Middle frontal gyrus (tissue), 1 donor: Measurements from ENCODE around the gene SLC12A7.
"Not testable (repeated sequence)": the region's sequence is repeated elsewhere in the genome, so short reads cannot be mapped to it uniquely, and the experiment has no call there.

Source experiments
- DNase-seq: peaks from one replicate; pipeline ENCODE4 v3.0.0-alpha.2; 2015; ENCODE audit warnings: low spot score; ENCODE audit errors: extremely low spot score

Gene SLC12A7

DNA sequence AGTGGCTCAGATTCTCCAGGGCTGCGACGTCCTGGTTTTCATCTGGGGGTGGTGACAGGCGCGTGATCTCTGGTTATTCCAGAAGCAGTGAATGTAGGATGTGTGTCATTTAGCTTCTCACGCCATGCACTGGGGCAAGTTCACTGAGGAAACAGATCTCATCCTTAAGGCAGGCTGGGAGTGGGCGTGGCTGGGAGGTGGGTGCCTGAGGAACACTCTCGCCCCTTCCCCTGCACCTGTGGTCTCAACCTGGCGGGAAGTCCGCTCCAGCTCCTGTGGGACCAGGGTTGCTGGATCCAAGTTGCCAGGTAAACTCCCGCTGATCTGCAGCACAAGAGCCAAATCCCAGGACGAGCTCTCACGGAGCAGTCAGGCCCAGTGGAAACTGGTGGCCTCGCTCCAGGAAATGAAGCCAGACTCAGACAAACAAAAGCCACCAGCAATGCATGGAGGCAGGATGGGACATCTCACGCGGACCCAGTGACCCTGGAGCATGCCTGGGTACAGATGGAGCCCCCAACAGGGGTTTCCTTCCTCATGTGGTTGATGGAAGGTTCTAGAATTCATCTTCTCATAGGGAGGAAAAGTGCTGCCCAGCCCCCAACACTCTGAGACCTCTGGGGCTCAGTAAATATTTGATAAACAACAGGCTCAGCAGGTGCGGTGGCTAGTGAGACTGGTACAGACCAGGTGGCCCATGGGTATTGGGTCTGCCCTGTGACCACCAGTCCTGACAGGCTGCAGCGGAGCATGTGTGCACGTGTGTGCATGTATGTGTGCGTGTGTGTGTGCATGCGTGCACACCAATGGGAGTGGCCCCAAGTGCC is 16.3 kb upstream of the SLC12A7 start:
- DNase-seq = no peak

DNA sequence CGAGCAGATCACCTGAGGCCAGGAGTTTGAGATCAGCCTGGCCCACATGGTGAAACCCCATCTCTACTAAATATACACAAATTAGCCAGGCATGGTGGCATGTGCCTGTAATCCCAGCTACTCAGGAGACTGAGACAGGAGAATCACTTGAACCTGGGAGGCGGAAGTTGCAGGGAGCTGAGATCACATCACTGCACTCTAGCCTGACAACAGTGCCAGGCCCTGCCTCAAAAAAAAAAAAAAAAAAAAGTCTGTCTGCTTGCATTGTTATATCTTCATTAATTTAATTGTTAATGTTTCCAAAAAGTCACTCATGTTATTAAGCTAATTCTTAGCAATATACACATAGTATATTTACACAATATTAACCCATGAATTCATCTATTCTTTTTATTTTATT is 13.8 kb upstream of the SLC12A7 start:
- not testable (repeated sequence) for DNase-seq

GRCh38 chr5:1125030-1125357 is 13.1 kb upstream of the SLC12A7 start:
- no peak for DNase-seq

DNA sequence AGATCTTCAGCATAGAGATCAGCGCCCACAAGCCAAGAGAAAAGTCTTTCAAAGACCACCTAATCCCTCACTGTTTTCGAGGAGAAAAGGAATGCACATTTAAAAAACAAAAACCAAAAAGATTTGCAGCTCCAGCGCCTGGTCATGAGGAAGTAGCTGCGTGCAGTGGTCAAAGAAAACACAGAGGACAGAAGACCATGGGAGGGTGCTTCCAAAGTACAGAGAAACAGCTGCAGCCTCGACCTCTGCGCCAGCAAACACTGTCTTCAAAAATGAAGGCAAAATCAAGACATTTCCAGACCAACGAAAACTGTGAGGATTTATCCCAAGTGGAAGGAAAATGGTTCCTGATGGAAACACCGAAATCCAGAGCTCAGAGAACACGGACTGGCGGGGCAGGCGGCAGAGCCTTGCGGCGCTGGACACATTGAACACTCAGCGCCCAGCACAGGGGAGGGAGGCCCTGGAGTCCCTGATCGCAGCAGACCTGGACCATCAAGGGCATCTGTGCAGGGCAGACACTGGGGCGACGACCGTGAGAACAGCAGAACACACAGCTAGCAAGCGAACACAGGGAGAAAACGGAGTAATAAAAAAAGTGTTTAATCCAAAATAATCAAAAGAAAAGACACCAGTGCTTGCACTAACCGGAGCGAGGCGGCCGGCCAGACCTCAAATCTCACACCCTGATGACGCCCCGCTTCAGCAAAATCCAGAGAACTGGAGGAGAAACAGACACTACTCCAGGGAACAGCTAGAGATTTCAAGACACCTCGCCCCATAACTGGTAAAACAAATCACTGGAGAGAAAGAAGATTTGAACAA is 12.6 kb upstream of the SLC12A7 start:
- DNase-seq = no peak

- DNase-seq = no peak
Observed at GRCh38 chr5:1123418-1124147, 11.7 kb upstream of the SLC12A7 start.

GRCh38 chr5:1122511-1123294 is 10.8 kb upstream of the SLC12A7 start:
- DNase-seq = no peak

DNA sequence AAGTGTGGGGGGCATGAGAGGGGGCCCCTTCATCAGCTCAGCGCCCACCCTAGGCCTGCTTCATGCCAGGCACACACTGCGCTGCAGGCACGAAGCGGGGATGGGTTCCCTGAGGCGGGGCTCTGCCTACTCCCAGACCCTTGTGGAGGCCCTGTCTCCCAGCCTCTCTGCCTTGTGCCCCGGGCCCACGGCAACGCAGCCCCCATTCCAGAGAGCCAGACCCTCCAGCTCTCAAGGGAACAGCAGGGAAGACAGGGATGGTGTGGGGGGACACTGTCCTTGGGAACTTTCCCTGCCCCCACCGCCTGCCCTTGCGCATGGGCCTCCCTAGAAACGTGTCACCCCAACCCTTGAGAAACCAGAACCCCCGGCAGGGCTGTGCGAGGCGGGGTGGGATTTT is 10.0 kb upstream of the SLC12A7 start:
- no peak for DNase-seq

DNA sequence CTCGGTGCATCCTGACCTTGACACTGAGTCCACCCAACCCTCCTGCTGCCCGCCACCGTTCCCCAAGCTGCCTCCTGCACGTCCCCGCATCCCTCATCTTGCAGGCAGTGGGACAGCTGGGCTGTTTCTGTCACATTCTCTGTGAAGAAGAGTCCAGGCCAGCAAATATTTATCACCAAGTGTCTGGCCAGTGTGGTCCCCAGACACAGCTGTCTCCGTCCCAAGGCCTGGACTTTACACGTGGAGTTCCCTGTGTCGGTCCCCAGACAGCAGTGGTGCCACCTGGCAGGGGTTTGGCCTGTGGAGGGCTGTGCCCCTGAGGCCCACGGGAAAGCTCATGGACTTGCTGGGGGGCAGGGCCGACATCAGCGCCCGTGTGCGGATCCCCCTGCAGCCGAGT is 9.2 kb upstream of the SLC12A7 start:
- no peak for DNase-seq

DNA sequence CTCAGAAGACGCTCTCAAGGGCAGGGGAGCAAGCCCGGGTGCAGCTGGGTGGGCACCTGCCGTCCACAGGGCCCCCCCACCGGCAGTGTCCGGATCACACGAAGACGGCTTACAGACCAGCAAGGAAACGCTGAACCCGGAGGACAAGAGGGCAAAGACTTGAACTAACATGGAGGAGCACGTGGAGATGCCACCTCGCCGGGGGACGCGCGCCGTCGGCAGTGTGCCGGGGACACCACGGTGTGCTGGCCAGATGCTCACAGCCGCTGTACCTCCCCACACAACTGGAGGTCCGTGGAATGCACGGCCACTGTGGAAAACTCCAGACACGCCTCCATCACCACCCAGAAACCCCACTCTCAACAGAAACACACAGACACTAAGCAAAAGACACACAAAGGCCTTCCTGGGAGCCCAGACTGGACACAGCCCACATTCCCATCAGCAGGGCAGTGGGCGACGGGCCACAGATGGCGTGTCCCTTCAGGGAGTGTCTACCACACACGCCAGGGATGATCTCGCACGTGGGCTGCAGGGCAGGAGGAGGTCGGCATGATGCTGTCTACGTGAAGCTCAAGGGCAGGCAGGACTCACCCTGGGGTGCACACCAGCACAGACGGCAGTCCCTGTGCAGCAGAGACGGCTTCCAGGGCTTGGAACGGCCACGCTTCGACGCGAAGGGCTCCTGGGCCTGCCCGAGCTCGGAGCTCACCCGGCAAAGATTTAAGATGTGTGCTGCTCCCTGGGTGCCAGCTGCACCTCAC is 8.6 kb upstream of the SLC12A7 start:
- no peak for DNase-seq

- DNase-seq = no peak
Observed at GRCh38 chr5:1119312-1119831, 7.5 kb upstream of the SLC12A7 start.

DNA sequence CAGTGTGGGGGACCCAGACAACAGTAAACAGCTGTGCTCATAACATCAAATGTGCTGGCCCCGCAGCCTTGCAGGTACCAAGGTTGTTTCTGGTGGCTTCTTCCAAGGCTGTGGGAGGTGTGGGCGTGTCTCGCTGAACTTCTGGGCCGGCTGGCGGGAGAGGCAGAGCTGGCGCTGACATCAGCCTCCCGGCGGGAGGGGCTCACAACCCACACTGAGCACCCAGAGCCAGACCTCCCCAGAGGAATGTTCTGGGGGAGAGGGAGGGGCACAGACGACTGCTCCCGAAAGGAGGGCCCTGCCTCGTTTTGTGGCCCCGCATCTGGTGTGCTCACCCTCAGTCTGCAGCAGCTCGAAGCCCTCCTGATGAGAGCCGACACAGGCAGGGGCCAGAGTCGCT is 6.9 kb upstream of the SLC12A7 start:
- DNase-seq = no peak

DNA sequence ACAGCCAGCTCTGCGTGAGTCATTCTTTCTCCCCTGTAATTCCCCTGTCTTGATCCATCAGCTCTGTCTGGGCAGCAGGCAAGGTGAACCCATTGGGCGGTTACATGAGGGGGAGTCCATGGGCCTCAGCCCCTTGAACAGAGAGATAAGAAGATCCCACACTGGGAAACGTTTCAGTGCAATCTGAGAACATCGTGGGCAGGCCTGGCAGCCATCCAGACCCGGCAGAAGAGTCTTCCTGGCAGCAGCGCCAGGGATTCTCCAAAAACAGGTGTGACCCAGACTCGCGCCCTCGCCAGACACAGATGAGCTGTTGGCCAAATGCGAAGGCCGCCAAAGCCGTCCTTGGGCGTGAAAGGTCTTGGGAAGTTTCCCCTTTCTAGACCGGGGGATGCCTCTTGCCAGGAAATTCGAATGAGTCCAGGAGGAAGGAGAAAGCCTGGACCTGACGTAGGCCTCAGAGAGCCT is 6.4 kb upstream of the SLC12A7 start:
- peak; percentile 11 for DNase-seq

- no peak for DNase-seq
Observed at GRCh38 chr5:1116977-1117376, 5.1 kb upstream of the SLC12A7 start.

DNA sequence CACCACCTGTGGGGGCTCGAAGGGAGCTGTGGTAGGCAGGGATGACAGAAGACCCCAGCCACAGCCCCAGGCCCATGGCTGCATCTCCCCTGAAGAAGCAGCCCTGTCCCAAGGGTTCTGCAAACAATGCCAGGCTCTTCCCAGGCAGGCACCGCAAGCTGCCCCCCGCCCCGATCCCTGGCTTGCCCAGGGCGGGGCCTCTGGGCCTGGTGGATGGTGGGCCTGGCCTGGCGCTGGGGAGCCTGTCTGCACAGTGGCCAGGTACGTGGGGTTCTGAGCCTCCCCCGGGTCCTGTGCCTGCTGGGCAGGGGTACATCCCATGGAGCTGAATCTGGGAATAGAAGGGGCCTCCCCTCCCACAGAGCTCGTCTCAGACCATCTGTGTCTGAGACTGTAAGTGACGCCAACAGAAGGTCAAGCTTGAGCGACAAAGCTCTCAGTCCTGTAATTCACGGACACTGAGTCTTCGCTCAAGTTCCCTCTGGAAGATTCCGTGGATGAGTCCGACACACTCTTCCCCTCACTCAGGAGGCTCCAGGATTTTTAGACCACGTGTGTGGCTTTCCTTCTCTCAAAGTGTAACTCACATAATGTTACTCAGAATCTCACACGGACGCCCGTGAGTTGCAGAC is 4.4 kb upstream of the SLC12A7 start:
- no peak for DNase-seq

- no peak for DNase-seq
Observed at GRCh38 chr5:1115123-1115815, 3.4 kb upstream of the SLC12A7 start.

- DNase-seq = no peak
Observed at GRCh38 chr5:1113805-1114586, 2.1 kb upstream of the SLC12A7 start.

- no peak for DNase-seq
Observed at GRCh38 chr5:1113332-1113690, 1.4 kb upstream of the SLC12A7 start.

- no peak for DNase-seq
Observed at GRCh38 chr5:1112596-1113331, 901 bp upstream of the SLC12A7 start.
